ENCODE measurements around the gene SMAD4. TPM values are rescaled to one million over a fixed set of nuclear protein-coding genes. Genes with fewer than 3 reads are reported as not detected.

SMAD4 gene
- total RNA-seq, 1 experiment from 2014 or later = 75.8 TPM

GRCh38 chr18:51066273-51066672 is 36.3 kb downstream of the SMAD4 start:
- Mint-ChIP-seq H3K4me3 (ENCODE audit: unreplicated experiment) (no peak overlapping the region), H3K36me3 (ENCODE audit: insufficient read depth, unreplicated experiment) (peaks cover 83% of the 10 kb centered on the region), H3K4me1 (ENCODE audit: insufficient read depth, unreplicated experiment) (peaks cover 19% of the 10 kb centered on the region), H3K27ac (ENCODE audit: low read depth, unreplicated experiment) (no peak overlapping the region), H3K9me3 (ENCODE audit: unreplicated experiment) (no peaks in the 10 kb centered on the region), H3K27me3 (ENCODE audit: insufficient read depth, unreplicated experiment) (no peaks in the 10 kb centered on the region)
- BruUV-seq (replicated peaks) = no TSS peak
- no peak for DNase-seq (ENCODE audit: unreplicated experiment)
- CTCF ChIA-PET = interaction anchor here (0.6 to 5.5 kb wide), 3 partner anchors 8 to 241 kb away, joined by 4 to 22 read pairs (median 5); no protein-coding TSS in a partner anchor
- POLR2A ChIA-PET = interaction anchor here (0.7 to 1.7 kb wide), 4 partner anchors 9 to 502 kb away, joined by 3 to 8 read pairs (median 4); partner anchors contain the start of gene SMAD4
- TF ChIP-seq, protein P1, sequence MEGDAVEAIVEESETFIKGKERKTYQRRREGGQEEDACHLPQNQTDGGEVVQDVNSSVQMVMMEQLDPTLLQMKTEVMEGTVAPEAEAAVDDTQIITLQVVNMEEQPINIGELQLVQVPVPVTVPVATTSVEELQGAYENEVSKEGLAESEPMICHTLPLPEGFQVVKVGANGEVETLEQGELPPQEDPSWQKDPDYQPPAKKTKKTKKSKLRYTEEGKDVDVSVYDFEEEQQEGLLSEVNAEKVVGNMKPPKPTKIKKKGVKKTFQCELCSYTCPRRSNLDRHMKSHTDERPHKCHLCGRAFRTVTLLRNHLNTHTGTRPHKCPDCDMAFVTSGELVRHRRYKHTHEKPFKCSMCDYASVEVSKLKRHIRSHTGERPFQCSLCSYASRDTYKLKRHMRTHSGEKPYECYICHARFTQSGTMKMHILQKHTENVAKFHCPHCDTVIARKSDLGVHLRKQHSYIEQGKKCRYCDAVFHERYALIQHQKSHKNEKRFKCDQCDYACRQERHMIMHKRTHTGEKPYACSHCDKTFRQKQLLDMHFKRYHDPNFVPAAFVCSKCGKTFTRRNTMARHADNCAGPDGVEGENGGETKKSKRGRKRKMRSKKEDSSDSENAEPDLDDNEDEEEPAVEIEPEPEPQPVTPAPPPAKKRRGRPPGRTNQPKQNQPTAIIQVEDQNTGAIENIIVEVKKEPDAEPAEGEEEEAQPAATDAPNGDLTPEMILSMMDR (IDR thresholded peaks at IDR 0.05; ENCODE audit: unreplicated experiment) = no peak
- intact Hi-C loops (cut with micrococcal nuclease) = no loop called here

DNA sequence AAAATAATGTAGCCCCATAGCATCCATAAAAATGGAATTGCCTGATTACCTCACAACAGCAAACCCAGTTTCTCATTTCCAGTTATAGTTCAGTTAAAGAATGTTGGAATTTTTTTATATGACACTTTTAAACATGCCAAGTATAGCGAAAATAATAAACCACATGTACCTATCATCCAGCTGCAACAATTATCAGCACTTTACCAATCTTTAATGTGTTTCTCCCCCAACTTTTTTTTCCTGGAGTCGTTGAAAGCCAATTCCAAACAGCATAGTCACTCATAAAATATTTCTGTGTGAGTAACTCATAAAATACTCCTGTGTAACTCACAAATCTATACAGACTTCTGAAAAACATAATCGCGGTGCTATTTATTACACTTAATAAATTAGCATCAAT is 38.1 kb downstream of the SMAD4 start:
- intact Hi-C loops (cut with micrococcal nuclease) = no loop called here
- TF ChIP-seq, protein P1 (IDR thresholded peaks at IDR 0.05; ENCODE audit: unreplicated experiment) = no peak
- Mint-ChIP-seq H3K4me1 (ENCODE audit: insufficient read depth, unreplicated experiment) (peaks cover 19% of the 10 kb centered on the region), H3K36me3 (ENCODE audit: insufficient read depth, unreplicated experiment) (peaks cover 80% of the 10 kb centered on the region), H3K4me3 (ENCODE audit: unreplicated experiment) (no peak overlapping the region), H3K27ac (ENCODE audit: low read depth, unreplicated experiment) (peak overlapping the region; percentile 11), H3K9me3 (ENCODE audit: unreplicated experiment) (no peaks in the 10 kb centered on the region), H3K27me3 (ENCODE audit: insufficient read depth, unreplicated experiment) (no peaks in the 10 kb centered on the region)
- BruUV-seq (replicated peaks) = no TSS peak
- peak; percentile 20 for DNase-seq (ENCODE audit: unreplicated experiment)
- ChIA-PET POLR2A (interaction anchor here (0.6 to 1.6 kb wide), 2 partner anchors 14 to 38 kb away, joined by 3 read pairs; partner anchors contain the start of gene SMAD4), CTCF (interaction anchor here (0.6 kb wide), 1 partner anchor 229 kb away, joined by 3 read pairs; no protein-coding TSS in a partner anchor)

DNA sequence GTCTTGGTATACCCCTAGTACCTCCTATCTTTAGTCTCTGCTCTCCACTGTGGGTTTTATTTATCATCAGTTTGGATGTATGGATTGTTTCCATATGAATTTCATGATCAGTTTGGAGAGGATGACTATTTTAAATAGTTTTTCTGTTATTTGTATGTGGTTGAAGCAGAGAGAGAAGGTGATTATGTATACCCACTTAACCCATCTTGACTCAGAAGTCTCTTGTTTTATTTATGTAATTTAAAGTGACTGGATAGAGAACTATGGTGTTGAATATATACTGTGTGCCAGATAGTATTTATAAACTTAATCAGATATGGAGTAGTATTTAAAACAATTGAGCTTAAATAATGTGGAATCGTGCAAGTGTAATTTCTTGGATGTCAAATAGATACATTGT is 39.9 kb downstream of the SMAD4 start:
- TF ChIP-seq, protein P1 (IDR thresholded peaks at IDR 0.05; ENCODE audit: unreplicated experiment) = no peak
- H3K27me3 Mint-ChIP-seq (ENCODE audit: insufficient read depth, unreplicated experiment) = no peaks in the 10 kb centered on the region
- no peaks in the 10 kb centered on the region for H3K9me3 Mint-ChIP-seq (ENCODE audit: unreplicated experiment)
- CTCF ChIA-PET = no interaction called here
- H3K4me3 Mint-ChIP-seq (ENCODE audit: unreplicated experiment) = no peak overlapping the region
- intact Hi-C loops (cut with micrococcal nuclease) = no loop called here
- POLR2A ChIA-PET = interaction anchor here (0.7 kb wide), 1 partner anchor 40 kb away, joined by 3 read pairs; the partner anchor contains the start of gene SMAD4
- no peak for DNase-seq (ENCODE audit: unreplicated experiment)
- BruUV-seq (replicated peaks) = no TSS peak
- H3K27ac Mint-ChIP-seq (ENCODE audit: low read depth, unreplicated experiment) = no peak overlapping the region
- H3K4me1 Mint-ChIP-seq (ENCODE audit: insufficient read depth, unreplicated experiment) = peaks cover 19% of the 10 kb centered on the region
- peaks cover 70% of the 10 kb centered on the region for H3K36me3 Mint-ChIP-seq (ENCODE audit: insufficient read depth, unreplicated experiment)

DNA sequence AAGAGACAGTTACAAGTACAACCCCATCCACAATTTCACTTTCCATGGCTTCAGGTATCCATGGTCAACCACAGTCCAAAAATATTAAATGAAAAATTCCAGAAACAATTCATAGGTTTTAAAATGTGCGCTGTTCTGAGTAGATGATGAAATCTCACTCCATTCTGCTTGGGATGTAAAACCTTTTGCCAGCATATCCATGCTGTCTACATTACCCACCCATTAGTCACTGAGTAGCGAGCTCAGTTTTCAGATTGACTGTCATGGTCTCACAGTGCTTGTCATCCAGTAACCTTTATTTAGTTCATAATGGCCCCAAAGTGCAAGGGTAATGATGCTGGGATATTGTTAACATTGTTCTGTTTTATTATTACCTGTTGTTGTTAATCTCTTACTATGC is 40.5 kb downstream of the SMAD4 start:
- peak; percentile 76 for DNase-seq (ENCODE audit: unreplicated experiment)
- TF ChIP-seq, protein P1 (IDR thresholded peaks at IDR 0.05; ENCODE audit: unreplicated experiment) = no peak
- intact Hi-C loops (cut with micrococcal nuclease) = no loop called here
- no TSS peak for BruUV-seq (replicated peaks)
- Mint-ChIP-seq H3K27me3 (ENCODE audit: insufficient read depth, unreplicated experiment) (no peaks in the 10 kb centered on the region), H3K9me3 (ENCODE audit: unreplicated experiment) (no peaks in the 10 kb centered on the region), H3K27ac (ENCODE audit: low read depth, unreplicated experiment) (no peak overlapping the region), H3K36me3 (ENCODE audit: insufficient read depth, unreplicated experiment) (peaks cover 63% of the 10 kb centered on the region), H3K4me1 (ENCODE audit: insufficient read depth, unreplicated experiment) (peaks cover 19% of the 10 kb centered on the region), H3K4me3 (ENCODE audit: unreplicated experiment) (no peak overlapping the region)
- CTCF ChIA-PET = interaction anchor here (0.6 to 1.6 kb wide), 2 partner anchors 14 to 19 kb away, joined by 3 to 9 read pairs; no protein-coding TSS in a partner anchor
- POLR2A ChIA-PET = interaction anchor here (1.3 kb wide), 1 partner anchor 14 kb away, joined by 3 read pairs; no protein-coding TSS in a partner anchor

Data from MCF 10A (cell line).